ENCODE measurements around the gene KCND2. TPM values are rescaled to one million over a fixed set of nuclear protein-coding genes. Genes with fewer than 3 reads are reported as not detected.
"Not testable (repeated sequence)": the region's sequence is repeated elsewhere in the genome, so short reads cannot be mapped to it uniquely, and the experiment has no call there.

KCND2 gene
- total RNA-seq, 1 donor from 2014 or later: 0.13 TPM

DNA sequence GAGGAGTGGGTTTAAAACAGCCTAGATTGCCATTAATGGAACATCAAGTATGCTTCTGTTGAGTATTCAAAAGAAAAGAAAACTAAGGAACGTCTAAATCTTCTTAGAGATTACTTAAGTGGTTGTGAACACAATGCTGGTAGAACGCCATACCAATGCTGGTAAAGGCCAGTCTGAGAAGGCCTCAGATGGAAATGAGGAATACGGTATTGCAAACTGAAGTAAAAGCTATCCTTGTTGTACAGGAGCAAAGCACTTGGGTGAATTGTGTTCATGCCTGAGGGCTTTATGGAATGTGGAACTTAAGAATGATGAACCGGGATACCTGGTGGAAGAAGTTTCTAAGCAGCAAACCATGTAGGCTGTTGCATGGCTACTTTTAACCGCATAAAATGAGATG is 208.0 kb downstream of the KCND2 start:
- no peak for DNase-seq (ENCODE audit: low read depth in 2 of 2)

DNA sequence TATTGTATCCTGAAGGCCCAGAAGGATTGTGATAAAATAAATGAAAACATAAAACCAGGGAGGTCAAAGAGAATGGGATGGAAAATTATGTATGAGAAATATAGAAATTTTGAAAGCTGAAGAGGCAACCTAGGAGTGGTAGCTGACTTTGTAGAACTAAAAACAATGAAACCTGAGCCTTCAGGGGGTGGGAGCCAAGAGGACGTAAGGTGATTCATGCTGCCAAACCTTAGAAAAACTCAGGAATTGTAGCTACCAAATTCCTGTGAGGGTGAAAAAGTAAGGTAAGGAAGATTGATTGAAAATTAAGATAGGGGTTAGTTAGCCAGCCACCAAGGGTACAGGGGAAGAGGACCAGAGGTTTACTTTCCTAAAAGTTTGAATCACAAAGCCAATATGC is 213.2 kb downstream of the KCND2 start:
- no peak for DNase-seq (ENCODE audit: low read depth in 2 of 2)

DNA sequence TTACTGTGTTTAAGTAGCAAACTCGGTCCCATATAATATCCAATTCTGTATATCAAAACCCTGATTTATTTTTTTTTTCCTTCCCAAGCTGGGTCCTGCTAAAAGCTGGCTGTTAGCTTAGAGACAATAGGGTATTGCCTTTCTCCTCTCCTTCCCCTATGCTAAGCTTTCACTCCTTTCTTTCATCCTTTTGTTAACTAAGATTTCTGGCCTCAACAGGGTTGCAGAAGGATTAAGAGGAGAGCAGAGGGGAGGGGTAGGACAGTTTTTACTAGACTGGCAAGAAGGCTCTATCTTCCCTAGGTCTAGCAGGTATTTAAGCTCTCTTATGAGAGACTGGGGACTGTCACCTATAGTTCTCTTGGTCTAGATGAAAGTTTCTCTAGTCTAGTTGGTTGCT is 229.2 kb downstream of the KCND2 start:
- DNase-seq (ENCODE audit: low read depth in 2 of 2): no peak

DNA sequence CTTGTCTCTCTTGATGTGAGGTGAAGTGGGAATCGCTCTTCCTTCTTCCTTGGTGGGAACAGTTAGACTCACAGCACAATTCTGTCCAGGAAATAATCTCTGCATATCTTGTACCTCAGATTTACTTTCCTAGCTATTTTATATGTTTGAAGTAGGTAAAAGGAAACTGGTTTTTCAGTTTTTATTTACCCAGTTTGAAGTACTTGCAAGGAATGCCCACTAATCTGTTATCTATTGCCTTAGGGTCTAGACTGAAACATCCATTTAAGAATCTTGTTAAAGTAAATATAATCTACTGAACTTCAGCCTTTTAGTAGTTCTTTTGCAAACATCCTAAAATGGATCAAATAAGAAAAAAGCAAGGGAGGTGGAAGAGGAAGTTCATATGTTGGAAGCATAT is 229.8 kb downstream of the KCND2 start:
- DNase-seq (ENCODE audit: low read depth in 2 of 2): no peak

DNA sequence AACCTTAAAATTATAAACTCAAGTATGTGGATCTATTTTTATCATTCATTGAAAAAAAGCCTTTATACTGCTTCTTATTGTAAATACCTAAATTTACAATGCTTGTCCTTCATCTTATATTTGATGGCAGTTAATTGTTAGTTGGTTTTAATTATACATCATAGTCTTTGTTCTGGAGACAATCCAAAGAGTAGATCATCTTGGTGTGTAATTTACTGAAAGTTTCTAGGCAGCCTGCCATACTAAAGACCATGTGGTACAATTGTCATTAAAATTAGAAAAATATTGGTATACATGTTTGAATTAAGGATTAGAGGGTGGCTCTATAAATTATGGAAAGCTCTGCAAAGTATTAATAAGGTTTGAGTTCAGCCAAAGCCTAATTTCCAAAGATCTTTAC is 231.4 kb downstream of the KCND2 start:
- no peak for DNase-seq (ENCODE audit: low read depth in 2 of 2)

DNA sequence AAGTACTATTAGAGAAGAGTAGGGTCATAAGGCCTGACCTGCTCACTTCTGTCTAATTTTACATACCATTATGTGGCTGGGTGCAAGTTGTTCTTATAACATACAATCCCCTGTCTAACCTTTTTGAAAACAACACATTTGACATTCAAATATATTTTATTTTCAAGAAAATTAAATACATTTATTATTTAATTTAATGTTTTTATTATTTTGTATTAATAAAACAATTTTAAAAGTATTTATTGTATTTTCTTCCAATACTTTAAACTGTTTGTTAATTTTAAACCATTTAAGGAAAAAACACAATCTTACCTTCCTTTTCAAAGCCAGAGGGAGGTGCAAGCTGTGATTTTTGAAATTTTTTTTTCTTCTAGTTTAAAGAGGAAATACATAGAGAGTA is 232.8 kb downstream of the KCND2 start:
- no peak for DNase-seq (ENCODE audit: low read depth in 2 of 2)

DNA sequence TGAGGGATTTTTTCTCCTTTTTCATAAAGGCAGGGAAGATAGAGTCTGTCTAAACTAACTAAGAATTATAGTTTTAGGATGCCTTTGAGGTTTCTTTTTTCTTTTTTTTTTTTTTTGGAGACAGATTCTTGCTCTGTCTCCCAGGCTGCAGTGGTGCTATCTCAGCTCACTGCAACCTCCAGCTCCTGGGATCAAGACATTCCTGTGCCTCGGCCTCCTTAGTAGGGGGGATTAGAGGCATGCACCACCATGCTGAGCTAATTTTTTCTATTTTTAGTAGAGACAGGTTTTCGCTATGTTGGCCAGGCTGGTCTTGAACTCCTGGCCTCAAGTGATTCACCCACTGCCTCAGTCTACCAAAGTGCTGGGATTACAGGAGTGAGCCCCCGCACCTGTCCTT is 239.7 kb downstream of the KCND2 start:
- no peak for DNase-seq (ENCODE audit: low read depth in 2 of 2)

DNA sequence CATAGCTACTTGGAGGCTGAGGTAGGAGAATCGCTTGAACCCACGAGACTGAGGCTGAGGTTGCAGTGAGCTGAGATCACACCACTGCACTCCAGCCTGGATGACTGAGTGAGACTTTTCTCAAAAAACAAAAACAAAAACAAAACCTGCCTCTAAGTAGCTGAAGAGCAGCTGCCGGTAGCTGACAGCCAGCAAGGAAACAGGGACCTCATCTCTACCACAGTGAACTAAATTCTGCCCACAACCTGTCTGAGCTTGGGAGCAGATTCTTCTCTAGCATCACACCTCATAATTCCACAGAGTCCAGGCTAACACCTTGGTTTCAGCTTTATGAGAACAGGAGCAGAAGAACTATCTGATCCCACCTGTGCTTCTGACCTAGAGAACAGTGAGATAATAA is 246.2 kb downstream of the KCND2 start:
- DNase-seq (ENCODE audit: low read depth in 2 of 2): no peak

DNA sequence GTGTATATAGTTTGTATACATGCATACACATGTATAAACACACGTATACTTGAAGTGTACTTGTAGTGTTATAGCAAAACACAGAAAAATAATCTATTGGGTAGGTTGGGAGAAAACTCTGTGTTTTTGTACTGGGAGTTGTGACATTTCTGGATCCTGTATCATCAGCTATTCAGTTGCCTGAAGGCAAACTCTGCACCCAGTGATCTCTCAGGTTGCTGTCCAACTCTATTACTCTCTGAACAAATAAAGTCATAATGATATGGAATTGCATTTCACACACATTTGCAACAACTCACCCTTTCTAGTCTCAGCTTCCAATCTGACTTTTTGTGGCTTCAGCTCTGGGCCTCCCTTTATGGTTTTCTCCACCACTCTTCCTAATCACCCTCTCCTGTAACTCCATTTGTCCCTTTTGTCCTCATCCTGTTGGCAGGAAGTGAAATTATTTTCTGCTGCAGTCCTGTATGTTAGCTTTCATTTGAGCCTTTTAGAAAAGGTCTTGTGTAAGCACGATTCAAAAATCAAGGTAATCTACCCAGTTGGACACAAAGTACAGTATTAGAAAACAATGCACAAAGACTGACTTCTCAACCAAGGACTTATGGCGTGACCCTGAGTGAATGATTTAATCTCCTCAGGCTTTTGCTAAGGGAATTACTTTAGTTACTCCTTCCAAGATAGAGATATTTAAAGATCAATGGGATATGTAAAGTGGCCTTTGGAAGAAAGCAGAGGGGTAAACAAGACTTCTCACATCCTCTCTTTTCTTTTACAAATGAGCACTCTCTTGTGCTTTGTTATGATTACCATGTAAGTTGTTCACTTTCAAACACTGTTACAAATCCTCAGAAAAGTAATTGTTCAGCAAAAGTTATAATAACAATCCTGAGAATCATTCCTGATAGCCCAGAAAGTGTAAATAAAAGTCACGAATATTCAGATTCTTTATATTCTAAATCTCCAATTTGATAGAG is 249.1 kb downstream of the KCND2 start:
- no peak for DNase-seq (ENCODE audit: low read depth in 2 of 2)

DNA sequence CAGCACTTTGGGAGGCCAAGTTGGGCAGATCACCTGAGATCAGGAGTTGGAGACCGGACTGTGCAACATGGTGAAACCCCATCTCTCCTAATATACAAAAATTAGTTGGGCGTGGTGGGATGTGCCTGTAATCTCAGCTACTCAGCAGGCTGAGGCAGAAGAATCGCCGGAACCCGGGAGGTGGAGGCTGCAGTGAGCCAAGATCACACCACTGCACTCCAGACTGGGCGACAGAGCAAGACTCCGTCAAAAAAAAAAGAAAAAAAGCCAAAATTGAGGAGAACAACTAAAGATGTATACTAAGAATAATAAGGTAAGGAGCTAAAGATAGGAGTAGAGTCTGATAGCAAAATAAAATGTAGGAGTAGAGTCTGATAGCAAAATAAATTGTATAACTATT is 251.0 kb downstream of the KCND2 start:
- no peak for DNase-seq (ENCODE audit: low read depth in 2 of 2)

DNA sequence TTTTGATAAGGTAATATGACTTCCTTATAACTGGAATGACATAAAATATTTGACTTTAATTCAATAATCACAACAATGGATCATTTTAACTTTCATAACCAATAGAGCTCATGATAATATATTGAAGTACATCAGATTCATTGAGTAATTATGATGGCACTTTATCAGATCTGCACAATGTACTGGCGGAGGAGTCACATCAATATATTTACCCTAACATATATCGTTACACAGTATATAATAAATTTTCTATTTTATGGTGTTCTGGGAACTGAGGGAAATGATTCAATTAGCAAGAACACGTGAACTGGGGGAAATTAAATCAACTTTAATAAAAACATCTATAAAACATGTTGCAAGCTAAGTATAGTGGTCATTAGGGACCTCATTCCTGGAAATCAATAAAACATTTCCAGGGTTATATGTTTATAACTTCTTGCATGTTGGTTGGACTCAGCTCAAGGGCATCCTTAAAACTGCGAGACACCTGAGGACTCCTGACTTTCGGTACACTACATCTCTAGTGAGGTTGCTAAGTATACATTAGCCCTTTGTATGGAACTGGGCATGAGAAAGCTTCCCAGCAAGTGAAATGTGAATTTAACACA is 254.0 kb downstream of the KCND2 start:
- no peak for DNase-seq (ENCODE audit: low read depth in 2 of 2)

DNA sequence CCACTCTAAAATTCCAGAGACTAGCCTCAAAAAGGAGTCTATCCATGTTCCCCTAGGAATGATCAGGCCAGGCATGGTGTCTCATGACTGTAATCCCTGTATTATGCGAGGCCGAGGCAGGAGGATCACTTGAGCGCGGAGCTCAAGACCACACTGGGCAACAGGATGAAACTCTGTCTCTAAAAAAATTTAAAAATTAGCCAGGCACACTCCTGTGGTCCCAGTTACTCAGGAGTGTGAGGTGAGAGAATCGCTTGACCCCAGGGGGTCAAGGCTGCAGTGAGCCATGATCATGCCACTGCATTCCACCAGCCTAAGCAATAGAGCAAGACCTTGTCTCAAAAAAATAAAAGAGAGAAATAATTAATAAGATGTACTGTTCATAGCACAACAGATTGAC is 256.8 kb downstream of the KCND2 start:
- DNase-seq (ENCODE audit: low read depth in 2 of 2): no peak

DNA sequence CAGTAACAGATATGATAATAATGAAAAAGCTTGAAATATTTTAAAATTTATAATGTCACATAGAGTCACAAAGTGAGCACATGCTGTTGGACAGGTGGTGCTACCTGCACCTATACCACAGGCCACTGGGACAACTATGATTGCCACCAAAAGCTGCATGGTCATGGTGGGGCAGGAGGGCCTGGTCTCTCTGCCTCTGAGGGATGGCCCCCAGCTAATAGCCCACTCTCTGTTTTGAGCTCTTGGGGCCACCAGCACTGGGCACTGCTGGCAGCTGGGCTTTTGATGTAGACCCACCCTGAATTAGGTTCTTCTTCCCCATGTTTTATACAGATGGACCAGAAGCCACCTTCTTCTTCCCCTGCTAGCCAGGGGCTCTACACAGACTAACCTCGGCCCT is 265.4 kb downstream of the KCND2 start:
- no peak for DNase-seq (ENCODE audit: low read depth in 2 of 2)

DNA sequence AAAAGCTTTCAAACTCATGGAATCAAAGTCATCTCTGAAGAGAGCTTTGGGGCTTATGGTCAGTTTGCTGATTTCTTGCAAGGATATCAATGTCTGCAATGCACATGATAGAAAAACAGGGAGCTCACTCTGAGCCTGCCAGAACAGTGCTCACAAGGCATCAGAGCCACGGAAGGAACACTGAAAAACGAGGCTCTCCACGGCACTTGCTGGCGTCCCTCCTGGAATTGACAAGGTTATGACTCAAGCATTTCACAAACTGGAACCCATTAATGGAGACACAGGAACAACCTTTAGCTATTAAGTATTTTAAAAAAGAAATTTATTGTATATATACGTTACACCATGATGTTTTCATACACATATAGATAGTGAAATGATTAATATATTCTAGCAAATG is 266.3 kb downstream of the KCND2 start:
- no peak for DNase-seq (ENCODE audit: low read depth in 2 of 2)

DNA sequence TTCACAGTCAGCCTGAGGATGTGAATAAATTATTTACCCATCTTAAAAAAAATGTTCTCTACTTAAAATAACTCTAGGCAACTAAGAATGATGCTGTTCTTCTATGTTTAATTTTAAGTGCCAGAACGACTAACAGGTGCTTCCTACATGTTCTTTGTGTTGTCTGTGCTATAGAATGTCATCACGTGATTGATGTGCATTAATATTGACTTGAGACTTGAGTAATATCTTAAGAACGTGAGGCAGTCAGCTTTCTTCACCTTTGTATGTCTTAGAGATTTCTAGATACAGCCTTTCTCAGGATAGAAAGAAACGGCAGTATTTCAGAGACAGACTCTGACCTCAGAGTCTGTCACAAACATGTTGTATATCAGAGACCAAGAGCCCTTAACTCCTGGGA is 274.6 kb downstream of the KCND2 start:
- no peak for DNase-seq (ENCODE audit: low read depth in 2 of 2)

DNA sequence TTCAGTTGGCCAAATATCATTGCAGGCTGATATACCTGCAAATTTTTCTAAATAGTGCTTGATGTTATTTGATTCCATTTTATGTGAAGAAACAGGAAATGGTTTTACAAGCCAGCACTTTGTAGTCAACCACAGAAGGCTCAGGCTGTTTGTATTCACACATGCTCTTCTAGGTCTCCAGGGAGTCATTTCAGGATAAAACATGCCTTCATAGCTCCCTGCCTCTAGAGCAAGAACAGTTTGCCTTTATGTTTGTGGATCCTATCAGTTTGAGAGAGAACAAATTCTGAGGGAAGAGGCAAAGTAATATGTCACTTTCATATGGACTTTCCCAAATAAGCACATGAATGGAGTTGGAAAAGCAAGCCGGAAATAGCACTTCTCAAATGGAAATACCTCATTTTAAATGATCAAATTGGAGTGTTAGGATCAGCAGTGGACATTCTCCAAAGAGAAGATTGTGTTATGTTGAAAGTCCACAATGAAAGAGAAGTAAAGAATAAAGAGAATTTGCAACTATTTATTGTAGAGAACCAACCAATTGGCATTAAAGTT is 277.6 kb downstream of the KCND2 start:
- DNase-seq (ENCODE audit: low read depth in 2 of 2): peak; percentile 1 to 6

DNA sequence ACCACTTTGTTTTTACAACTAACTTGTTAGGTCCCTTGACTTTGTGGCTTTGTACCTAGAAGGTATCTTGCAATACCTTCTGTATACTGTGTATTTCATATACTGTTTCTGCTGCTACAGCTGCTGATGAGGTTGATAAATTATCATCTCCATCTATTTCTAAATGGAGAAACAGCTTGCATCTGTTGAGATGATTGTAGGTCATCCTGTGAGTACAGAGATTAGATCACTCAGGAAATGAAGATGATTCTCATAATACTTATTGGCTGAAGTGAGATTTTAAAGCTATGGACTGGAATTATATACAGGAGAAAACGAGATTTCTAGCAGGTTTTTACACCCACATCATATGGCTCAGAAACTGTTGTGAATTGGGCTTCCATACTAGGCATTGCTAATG is 280.5 kb downstream of the KCND2 start:
- DNase-seq (ENCODE audit: low read depth in 2 of 2): no peak

DNA sequence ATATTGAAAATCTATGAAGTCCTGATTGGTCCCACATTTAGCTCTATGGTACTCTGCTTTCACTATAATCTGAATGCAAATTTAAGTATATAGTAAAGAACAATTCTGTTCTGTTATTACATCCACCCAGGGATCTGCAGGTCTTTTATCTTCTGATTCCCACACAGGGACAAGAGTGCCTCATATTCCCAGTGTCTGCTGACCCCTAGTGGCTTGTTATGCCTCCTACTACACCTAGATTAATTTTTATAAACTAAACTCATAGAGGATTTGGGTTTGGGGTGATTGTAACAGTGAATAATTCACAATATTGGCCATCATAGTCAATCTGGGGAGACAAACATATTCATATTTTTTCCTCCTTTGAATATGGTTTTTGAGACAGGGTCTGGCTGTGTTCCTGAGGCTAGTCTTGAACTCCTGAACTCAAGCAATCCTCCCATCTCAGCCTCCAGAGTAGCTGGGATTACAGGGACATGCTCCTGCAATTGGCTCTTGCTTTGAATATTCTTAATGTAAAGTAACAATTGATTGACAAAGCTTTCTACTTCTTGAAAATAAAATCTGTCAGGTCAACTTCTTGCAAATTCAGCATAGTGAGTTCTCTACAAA is 282.1 kb downstream of the KCND2 start:
- peak; percentile 65 for DNase-seq (ENCODE audit: low read depth in 2 of 2)

DNA sequence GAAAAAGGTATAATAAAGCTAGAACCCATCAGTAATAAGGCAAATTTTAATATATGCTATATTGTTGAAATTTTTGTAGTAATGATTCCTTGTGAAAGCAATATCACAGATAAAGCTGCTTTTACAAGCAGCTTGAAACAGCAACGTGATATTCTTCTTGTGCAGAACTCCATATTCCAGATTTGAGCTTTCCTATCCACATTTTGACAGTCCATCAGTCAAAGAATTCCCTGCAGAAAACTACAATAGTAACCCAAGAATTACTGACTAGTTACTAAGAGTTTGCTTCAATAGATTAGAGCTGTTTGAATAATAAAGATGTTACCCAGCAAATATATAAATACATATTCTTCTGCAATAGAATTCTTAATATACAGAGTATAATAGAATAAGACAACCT is 291.2 kb downstream of the KCND2 start:
- no peak for DNase-seq (ENCODE audit: low read depth in 2 of 2)

DNA sequence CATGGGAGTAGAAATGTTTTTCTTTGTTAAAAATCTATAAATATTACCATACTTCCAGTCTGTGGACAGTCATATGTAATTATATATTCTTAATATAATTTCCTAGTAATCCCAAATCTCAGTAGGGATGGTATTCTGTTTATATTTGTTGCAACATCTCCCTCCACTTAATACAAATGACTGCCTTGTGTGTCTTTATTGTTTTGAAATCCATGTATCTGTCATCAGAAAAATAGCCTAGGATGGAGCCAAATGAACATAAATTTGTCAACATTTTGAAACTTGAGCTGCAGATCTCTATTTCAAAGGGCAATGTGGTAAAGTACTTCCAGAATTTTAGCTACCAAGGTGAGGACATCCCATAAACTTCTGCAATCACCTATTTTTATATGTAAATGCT is 294.2 kb downstream of the KCND2 start:
- no peak for DNase-seq (ENCODE audit: low read depth in 2 of 2)

DNA sequence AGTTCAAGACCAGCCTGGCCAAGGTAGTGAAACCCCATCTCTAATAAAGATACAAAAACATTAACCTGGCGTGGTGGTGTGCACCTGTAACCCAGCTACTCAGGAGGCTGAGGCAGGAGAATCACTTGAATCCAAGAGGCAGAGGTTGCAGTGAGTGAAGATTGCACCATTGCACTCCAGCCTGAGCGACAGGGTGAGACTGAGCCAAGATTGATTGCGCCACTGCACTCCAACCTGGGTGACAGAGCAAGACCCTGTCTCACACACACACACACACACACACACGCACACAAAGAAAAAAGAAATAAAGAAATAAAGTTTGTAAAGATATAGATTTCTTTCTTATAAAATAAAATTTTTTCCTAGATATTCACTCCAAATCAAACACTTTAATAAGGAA is 305.7 kb downstream of the KCND2 start:
- DNase-seq (ENCODE audit: low read depth in 2 of 2): not testable (repeated sequence)

DNA sequence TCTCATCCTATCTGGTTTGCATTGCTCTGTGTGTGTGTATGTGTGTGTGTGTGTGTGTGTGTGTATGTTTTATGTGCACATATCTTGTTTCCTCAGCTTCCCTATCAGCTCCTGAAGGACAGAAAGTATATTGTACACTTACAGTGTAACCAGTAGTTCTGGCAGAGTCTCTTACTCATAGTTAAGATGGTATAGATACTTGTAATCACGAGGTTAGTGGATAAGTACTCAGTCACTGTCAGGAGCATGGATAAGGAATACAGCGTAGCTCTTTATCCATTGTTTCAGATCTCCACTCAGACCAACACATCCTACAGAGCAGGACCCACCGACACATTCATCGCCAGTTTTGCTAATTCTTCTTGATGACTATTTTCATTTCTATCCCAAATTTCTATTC is 309.9 kb downstream of the KCND2 start:
- no peak for DNase-seq (ENCODE audit: low read depth in 2 of 2)

Measured in dermis microvascular lymphatic vessel endothelial cell (primary cell).